Endothelial cell of umbilical vein (primary cell): ENCODE measurements around the gene EID2B. TPM values are rescaled to one million over a fixed set of nuclear protein-coding genes. Genes with fewer than 3 reads are reported as not detected.

Experiments used
- BruUV-seq: library from RNA; stranded (reverse); fragments of 400-500 nt; replicated peaks from 2 replicates; lab custom pipeline; 2021; lab: Mats Ljungman, UMichigan
- CTCF ChIA-PET: fragments of 300-600, 350-600 bp; sonication (Branson Sonifier 250); formaldehyde crosslinking; loops from one replicate; lab custom pipeline; 2021; ENCODE audit warnings: antibody characterized with exemption, inconsistent platforms; lab: Charles Lee
- POLR2A ChIA-PET: fragments of 300-600, 350-600 bp; sonication (Branson Sonifier 250); formaldehyde crosslinking; loops from one replicate; lab custom pipeline; 2021; ENCODE audit warnings: antibody characterized with exemption, inconsistent platforms; lab: Charles Lee
- DNase-seq: peaks from one replicate; pipeline ENCODE4 v3.0.0-alpha.2; 2011; ENCODE audit warnings: low read depth, low spot score
- FAIRE-seq: peaks from 2 replicates; lab custom pipeline; 2011; peaks lifted over from hg19 to GRCh38; lab: Jason Lieb, UNC
- H2AFZ ChIP-seq: 2 replicates; pipeline ENCODE4 v1.6.0; 2012; ENCODE audit warnings: low read depth, low read length, control low read depth, inconsistent platforms
- H3K27ac ChIP-seq: 2 replicates; pipeline ENCODE4 v1.5.1; 2011; ENCODE audit warnings: low read depth, mild to moderate bottlenecking, control low read depth, low read length, moderate library complexity; ENCODE audit not compliant: insufficient read depth
- H3K27me3 ChIP-seq, 2 experiments: 2 replicates each; pipeline versions ENCODE4 v1.6.0 to v1.6.1; 2011; ENCODE audit warnings: low read length in 2 of 2, mixed read lengths in 1 of 2; ENCODE audit not compliant: control insufficient read depth in 2 of 2, insufficient read depth in 2 of 2
- H3K36me3 ChIP-seq, 2 experiments: 2 replicates in 1 of 2; 3 replicates in 1 of 2; pipeline ENCODE4 v1.5.1; 2011; ENCODE audit warnings: low read length in 2 of 2, mild to moderate bottlenecking in 1 of 2, moderate library complexity in 1 of 2; ENCODE audit not compliant: control insufficient read depth in 2 of 2, insufficient read depth in 2 of 2; ENCODE audit errors: extremely low read depth in 1 of 2
- H3K4me1 ChIP-seq: 3 replicates; pipeline ENCODE4 v1.5.1; 2011; ENCODE audit warnings: mild to moderate bottlenecking, low read length; ENCODE audit not compliant: control insufficient read depth, insufficient read depth; ENCODE audit errors: extremely low read depth
- H3K4me2 ChIP-seq: 2 replicates; pipeline ENCODE4 v1.6.1; 2011; ENCODE audit warnings: low read length, control low read depth, mixed read lengths; ENCODE audit not compliant: insufficient read depth
- H3K4me3 ChIP-seq, 3 experiments: fragments of 200-600 bp in 1 of 3; sonication (generic), shearing (Covaris generic) in 1 of 3; replicated peaks in 1 of 3; 2 replicates each; pipeline ENCODE4 v1.5.1; 2011 to 2016; ENCODE audit warnings: control low read depth in 3 of 3, low read length in 3 of 3, mild to moderate bottlenecking in 2 of 3, inconsistent platforms in 1 of 3, low read depth in 1 of 3, moderate library complexity in 1 of 3; ENCODE audit not compliant: insufficient read depth in 1 of 3
- H3K79me2 ChIP-seq: 2 replicates; pipeline ENCODE4 v1.6.0; 2012; ENCODE audit warnings: low read length, inconsistent platforms; ENCODE audit not compliant: control insufficient read depth, insufficient read depth
- H3K9ac ChIP-seq: replicated peaks from 2 replicates; pipeline ENCODE3; 2011; ENCODE audit warnings: low read length, control low read depth; ENCODE audit not compliant: insufficient read depth; ENCODE audit errors: extremely low read depth
- H3K9me1 ChIP-seq: replicated peaks from 3 replicates; pipeline ENCODE4 v1.6.0; 2011; ENCODE audit warnings: mild to moderate bottlenecking, low read length; ENCODE audit not compliant: control insufficient read depth, insufficient read depth; ENCODE audit errors: extremely low read depth
- H3K9me3 ChIP-seq: replicated peaks from 2 replicates; pipeline ENCODE4 v1.5.1; 2012; ENCODE audit warnings: low read length, inconsistent platforms; ENCODE audit not compliant: control insufficient read depth, insufficient read depth
- H4K20me1 ChIP-seq: replicated peaks from 2 replicates; pipeline ENCODE3; 2011; ENCODE audit warnings: mild to moderate bottlenecking, low read length; ENCODE audit not compliant: control insufficient read depth, insufficient read depth; ENCODE audit errors: extremely low read depth
- CTCF ChIP-seq, 2 donors: IDR thresholded peaks; 1 replicate in 1 of 2; 2 replicates in 1 of 2; pipeline ENCODE4 v1.5.1; 2011; ENCODE audit warnings: low read length in 2 of 2, mild to moderate bottlenecking in 2 of 2, moderate library complexity in 2 of 2, control low read depth in 1 of 2, inconsistent platforms in 1 of 2, low read depth in 1 of 2; ENCODE audit not compliant: insufficient read depth in 1 of 2; ENCODE audit errors: extremely low read depth in 1 of 2
- EZH2 ChIP-seq: IDR thresholded peaks from 2 replicates; pipeline ENCODE4 v1.6.1; 2012; ENCODE audit warnings: borderline replicate concordance, low read depth, mild to moderate bottlenecking, moderate library complexity, low read length, inconsistent platforms; ENCODE audit not compliant: severe bottlenecking
- FOS ChIP-seq: IDR thresholded peaks from 2 replicates; pipeline ENCODE4 v1.6.1; 2011; ENCODE audit warnings: mild to moderate bottlenecking, low read length, moderate library complexity, borderline replicate concordance; ENCODE audit not compliant: insufficient read depth
- GATA2 ChIP-seq: IDR thresholded peaks from 2 replicates; pipeline ENCODE4 v1.7.0; 2011; ENCODE audit warnings: low read depth, mild to moderate bottlenecking, moderate library complexity, mixed read lengths, low read length; ENCODE audit not compliant: insufficient read length, insufficient read depth
- JUN ChIP-seq: IDR thresholded peaks from 2 replicates; pipeline ENCODE4 v1.6.1; 2011; ENCODE audit warnings: borderline replicate concordance, low read depth; ENCODE audit not compliant: insufficient read length, insufficient read depth
- MAX ChIP-seq: IDR thresholded peaks from 2 replicates; pipeline ENCODE4 v1.6.1; 2011; ENCODE audit not compliant: insufficient read depth, insufficient read length
- POLR2A ChIP-seq: IDR thresholded peaks from 2 replicates; pipeline ENCODE4 v1.6.1; 2012; ENCODE audit warnings: low read depth, mild to moderate bottlenecking, control low read depth, low read length
- POLR2AphosphoS5 ChIP-seq: IDR thresholded peaks from 2 replicates; pipeline ENCODE4 v1.6.1; 2012; ENCODE audit warnings: low read depth, mild to moderate bottlenecking, control low read depth, low read length, moderate library complexity; ENCODE audit not compliant: insufficient read depth
- dilution Hi-C: fragments of 300-500 bp; cut with MboI; formaldehyde crosslinking; loops from one replicate; pipeline ENCODE4 v1.15.0; 2019; ENCODE audit warnings: low sequenced_read_pairs; ENCODE audit not compliant: extremely low pct_ligation_motif_present
- intact Hi-C: fragments of 100-400 bp; cut with micrococcal nuclease; formaldehyde crosslinking; loops from one replicate; pipeline ENCODE4 v1.10.0; 2022
- polyA plus RNA-seq, 4 experiments: library from polyadenylated mRNA; depleted of rRNA in 3 of 4; stranded (reverse) in 3 of 4; unstranded in 1 of 4; fragments of >200 nt; gene quantifications; 2 replicates each; pipeline versions ENCODE4 v1.2.1 to v1.2.3, GENCODE V29; 2011 to 2012; ENCODE audit warnings: missing spikeins in 1 of 4
- total RNA-seq: library from RNA; stranded (reverse); gene quantifications from 2 replicates; pipeline ENCODE4 v1.2.3, GENCODE V29; 2021

Gene EID2B
- total and polyA plus RNA-seq, 2 donors (not counting 3 experiments of a cell fraction or from before 2014, with no cell fraction given), result 1.7 to 3.9 TPM

- H3K36me3 ChIP-seq, result no peaks in the 10 kb centered on the region
- FAIRE-seq, result no peak
- dilution Hi-C loops (no loop called here), intact Hi-C loops (no loop called here)
- no TSS peak for BruUV-seq
- ChIA-PET POLR2A (no interaction called here), CTCF (interaction anchor here (0.7 to 1.3 kb wide), 3 partner anchors 13 to 27 kb away, joined by 3 read pairs; no protein-coding TSS in a partner anchor)
- H4K20me1 ChIP-seq, result no peaks in the 10 kb centered on the region
- H3K27ac ChIP-seq, result no peak overlapping the region
- no peak overlapping the region for H3K4me3 ChIP-seq
- peaks cover 42 to 48% of the 10 kb centered on the region in 2 experiments for H3K27me3 ChIP-seq
- H3K9me3 ChIP-seq, result no peaks in the 10 kb centered on the region
- no peaks in the 10 kb centered on the region for H3K9me1 ChIP-seq
- H2AFZ ChIP-seq, result no peak overlapping the region
- no peak overlapping the region for H3K9ac ChIP-seq
- DNase-seq, result no peak
- no peaks in the 10 kb centered on the region for H3K79me2 ChIP-seq
- H3K4me1 ChIP-seq, result no peaks in the 10 kb centered on the region
- no peak for TF ChIP-seq JUN
- TF ChIP-seq CTCF (IDR thresholded peaks at IDR 0.05; ENCODE audit: extremely low read depth in 1 of 2, insufficient read depth in 1 of 2, low read depth in 1 of 2, low read length in 2 of 2), result no peak
- no peak for TF ChIP-seq FOS
- no peak for TF ChIP-seq MAX
- no peak for TF ChIP-seq POLR2AphosphoS5
- TF ChIP-seq GATA2, result no peak
- no peak for TF ChIP-seq POLR2A
- peak; percentile 65 for TF ChIP-seq EZH2
- no peak overlapping the region for H3K4me2 ChIP-seq
Measured at GRCh38 chr19:39515551-39516191, 17.0 kb downstream of the EID2B start.
